NCI-H526 (cell line): Measurements from ENCODE around the gene BIRC7.
"Not testable (repeated sequence)": the region's sequence is repeated elsewhere in the genome, so short reads cannot be mapped to it uniquely, and the experiment has no call there.

Experiments used
- DNase-seq, 2 experiments: peaks; one replicate each; lab custom pipeline; 2025; lab: John Stamatoyannopoulos, UW

Gene BIRC7

GRCh38 chr20:63206878-63207277 lies 28.8 kb upstream of the BIRC7 start:
- no peak for DNase-seq

- DNase-seq = no peak
These were observed 27.3 kb upstream of the BIRC7 start for GRCh38 chr20:63208346-63208909.

- DNase-seq = no peak
These were observed 25.6 kb upstream of the BIRC7 start for GRCh38 chr20:63210011-63210605.

GRCh38 chr20:63212393-63212730 lies 23.3 kb upstream of the BIRC7 start:
- DNase-seq = no peak

- no peak for DNase-seq
These were observed 22.9 kb upstream of the BIRC7 start for GRCh38 chr20:63212792-63213191.

GRCh38 chr20:63214514-63214913 lies 21.2 kb upstream of the BIRC7 start:
- no peak for DNase-seq

GRCh38 chr20:63215101-63216040 lies 20.3 kb upstream of the BIRC7 start:
- DNase-seq = peak in 1 of 2 experiments; percentile 60

- DNase-seq = peak; percentile 89 to 99
These were observed 19.5 kb upstream of the BIRC7 start, which contains the start of gene YTHDF1 for GRCh38 chr20:63216041-63216848. Gene YTHDF1 (minus strand): TSS chr20:63216131. CDS start chr20:63215892, 239 bp downstream.

- DNase-seq = no peak
These were observed 18.7 kb upstream of the BIRC7 start for GRCh38 chr20:63216849-63217471.

GRCh38 chr20:63217706-63218105 lies 18.0 kb upstream of the BIRC7 start:
- no peak for DNase-seq

- DNase-seq = no peak
These were observed 16.8 kb upstream of the BIRC7 start for GRCh38 chr20:63218701-63219446.

- no peak for DNase-seq
These were observed 16.3 kb upstream of the BIRC7 start for GRCh38 chr20:63219447-63219821.

- no peak for DNase-seq
These were observed 15.7 kb upstream of the BIRC7 start for GRCh38 chr20:63219866-63220521.

- no peak for DNase-seq
These were observed 14.9 kb upstream of the BIRC7 start for GRCh38 chr20:63220696-63221399.

GRCh38 chr20:63221400-63222053 lies 14.2 kb upstream of the BIRC7 start:
- not testable (repeated sequence) for DNase-seq

- no peak for DNase-seq
These were observed 13.2 kb upstream of the BIRC7 start for GRCh38 chr20:63222541-63222940.

GRCh38 chr20:63223121-63223825 lies 12.4 kb upstream of the BIRC7 start:
- peak in 1 of 2 experiments; percentile 68 for DNase-seq

- DNase-seq = no peak
These were observed 11.9 kb upstream of the BIRC7 start for GRCh38 chr20:63223826-63224207.
